HepG2 (cell line): Measurements from ENCODE around the gene ZNF740.

ENCODE experiments used
- ATF7 ChIP-seq, 2 experiments: fragments of 450-650 bp in 1 of 2; sonication (generic) in 1 of 2; formaldehyde crosslinking in 1 of 2; IDR thresholded peaks; 2 replicates each; pipeline versions ENCODE4 v1.4.0 to v1.6.1; 2016 to 2020; ENCODE audit warnings: antibody characterized with exemption in 1 of 2, mild to moderate bottlenecking in 1 of 2, missing genetic modification reagents in 1 of 2
- ESRRA ChIP-seq: sonication (generic); formaldehyde crosslinking; IDR thresholded peaks from 2 replicates; pipeline ENCODE4 v1.5.1; 2020; ENCODE audit warnings: mild to moderate bottlenecking, low read depth, missing genetic modification reagents
- FOXK2 ChIP-seq: fragments of 450-650 bp; IDR thresholded peaks from 2 replicates; pipeline ENCODE4 v1.6.1; 2016
- HNRNPH1 ChIP-seq: fragments of 200-400 bp; formaldehyde crosslinking; optimal IDR thresholded peaks from 2 replicates; pipeline ENCODE3; 2017; ENCODE audit warnings: mild to moderate bottlenecking, low read depth, low read length
- HNRNPL ChIP-seq: fragments of 200-400 bp; formaldehyde crosslinking; IDR thresholded peaks from 2 replicates; pipeline ENCODE4 v1.6.1; 2017; ENCODE audit warnings: mild to moderate bottlenecking, low read depth, low read length
- KAT2B ChIP-seq: fragments of 150-350 bp; IDR thresholded peaks from 2 replicates; pipeline ENCODE4 v1.6.1; 2014; ENCODE audit warnings: low read depth, low read length, borderline replicate concordance
- KLF9 ChIP-seq: IDR thresholded peaks from 2 replicates; pipeline ENCODE4 v1.6.1; 2016; ENCODE audit warnings: low read depth
- MED8 ChIP-seq: sonication (generic); formaldehyde crosslinking; IDR thresholded peaks from 2 replicates; pipeline ENCODE4 v1.8.1; 2023; ENCODE audit warnings: mild to moderate bottlenecking, missing genetic modification reagents; ENCODE audit not compliant: insufficient replicate concordance
- TCF12 ChIP-seq, 2 experiments: fragments of 450-650 bp in 1 of 2; sonication (generic) in 1 of 2; formaldehyde crosslinking in 1 of 2; IDR thresholded peaks; 2 replicates each; pipeline versions ENCODE4 v1.6.1 to v1.8.0; 2017 to 2022; ENCODE audit warnings: antibody characterized with exemption in 1 of 2, mild to moderate bottlenecking in 1 of 2, missing genetic modification reagents in 1 of 2, moderate library complexity in 1 of 2
- ZSCAN20 ChIP-seq: sonication (generic); formaldehyde crosslinking; IDR thresholded peaks from 2 replicates; pipeline ENCODE4 v1.4.0; 2020; ENCODE audit warnings: missing genetic modification reagents, mild to moderate bottlenecking, borderline replicate concordance
- TF ChIP-seq, protein P1 (sequence below): sonication (generic); formaldehyde crosslinking; IDR thresholded peaks from 2 replicates; pipeline ENCODE4 v1.5.0; 2020; ENCODE audit warnings: mild to moderate bottlenecking, missing genetic modification reagents, moderate library complexity

- TF ChIP-seq KLF9 (CRISPR knock-in tag) (no peak), KAT2B (no peak), FOXK2 (no peak), HNRNPL (no peak), MED8 (CRISPR knock-in tag) (no peak), HNRNPH1 (no peak), TCF12 (IDR thresholded peaks at IDR 0.05) (no peak), TCF12 (CRISPR knock-in tag; IDR thresholded peaks at IDR 0.05) (no peak), ATF7 (IDR thresholded peaks at IDR 0.05) (no peak), ATF7 (CRISPR knock-in tag; IDR thresholded peaks at IDR 0.05) (no peak), ZSCAN20 (CRISPR knock-in tag) (no peak), ESRRA (CRISPR knock-in tag) (no peak)
- TF ChIP-seq, protein P1, sequence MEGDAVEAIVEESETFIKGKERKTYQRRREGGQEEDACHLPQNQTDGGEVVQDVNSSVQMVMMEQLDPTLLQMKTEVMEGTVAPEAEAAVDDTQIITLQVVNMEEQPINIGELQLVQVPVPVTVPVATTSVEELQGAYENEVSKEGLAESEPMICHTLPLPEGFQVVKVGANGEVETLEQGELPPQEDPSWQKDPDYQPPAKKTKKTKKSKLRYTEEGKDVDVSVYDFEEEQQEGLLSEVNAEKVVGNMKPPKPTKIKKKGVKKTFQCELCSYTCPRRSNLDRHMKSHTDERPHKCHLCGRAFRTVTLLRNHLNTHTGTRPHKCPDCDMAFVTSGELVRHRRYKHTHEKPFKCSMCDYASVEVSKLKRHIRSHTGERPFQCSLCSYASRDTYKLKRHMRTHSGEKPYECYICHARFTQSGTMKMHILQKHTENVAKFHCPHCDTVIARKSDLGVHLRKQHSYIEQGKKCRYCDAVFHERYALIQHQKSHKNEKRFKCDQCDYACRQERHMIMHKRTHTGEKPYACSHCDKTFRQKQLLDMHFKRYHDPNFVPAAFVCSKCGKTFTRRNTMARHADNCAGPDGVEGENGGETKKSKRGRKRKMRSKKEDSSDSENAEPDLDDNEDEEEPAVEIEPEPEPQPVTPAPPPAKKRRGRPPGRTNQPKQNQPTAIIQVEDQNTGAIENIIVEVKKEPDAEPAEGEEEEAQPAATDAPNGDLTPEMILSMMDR (CRISPR knock-in tag), result no peak
Observed at GRCh38 chr12:53187145-53187899, 6.8 kb downstream of the ZNF740 start.
